Stimulated activated naive CD8-positive, alpha-beta T cell treated with anti-CD3 and anti-CD28 coated beads, Interleukin-15, Interleukin-2, amounts not matched to agents 100 U/mL and 50 U/mL, for 24 hours (primary cell): ENCODE measurements around the gene OR4C46.
"Not testable (repeated sequence)": the region's sequence is repeated elsewhere in the genome, so short reads cannot be mapped to it uniquely, and the experiment has no call there.

ENCODE experiments used
- ATAC-seq: fragments of 150-1000 bp; cut with Tn5 transposase; one replicate; pipeline ENCODE4 v1.10.0; 2021
- DNase-seq: peaks from one replicate; pipeline ENCODE4 v3.0.0; 2021

The OR4C46 gene

DNA sequence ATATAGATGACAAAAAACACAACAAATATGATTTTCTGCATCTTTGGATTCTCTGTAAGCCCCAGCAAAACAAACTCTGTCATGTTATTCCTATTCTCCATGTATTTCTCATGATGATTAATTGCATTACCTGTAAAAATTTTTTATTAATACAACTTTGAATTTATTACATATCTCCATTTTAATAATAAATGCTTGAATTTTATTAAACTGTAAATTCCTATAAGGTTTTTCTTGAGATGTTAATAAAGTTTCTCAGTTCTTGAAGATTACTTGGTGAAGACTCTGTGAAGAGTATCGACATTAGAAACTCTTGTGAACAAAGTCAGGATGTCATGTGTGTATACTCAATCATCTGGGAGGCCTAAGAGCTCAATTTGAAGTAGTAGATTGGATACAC, at the start of gene OR4C46:
Gene OR4C46, minus strand, starts transcription at position 101 of the 400 bp plus-strand sequence. Its CDS starts 0 bp downstream, at position 101.
- ATAC-seq (no peak), DNase-seq (no peak)

DNA sequence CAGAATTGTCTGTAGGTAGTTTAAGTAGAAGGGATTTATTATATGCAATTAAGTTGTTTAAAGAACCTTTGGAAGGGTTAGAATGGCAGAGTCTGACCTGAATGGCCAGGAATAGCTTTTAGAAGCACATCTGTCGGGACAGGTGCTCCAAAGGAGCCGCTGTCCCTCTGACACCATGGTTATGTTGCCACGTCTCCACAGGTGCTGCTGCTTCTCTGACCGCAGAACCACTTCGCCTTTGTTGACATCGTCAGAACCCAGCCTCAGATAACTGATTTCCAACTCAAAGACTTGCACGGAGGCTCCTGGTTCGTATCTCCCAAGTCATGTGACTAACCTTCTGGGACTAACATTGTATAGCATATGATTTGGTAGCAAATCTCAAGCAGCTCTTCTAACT, 41.8 kb upstream of the OR4C46 start:
- not testable (repeated sequence) for ATAC-seq

DNA sequence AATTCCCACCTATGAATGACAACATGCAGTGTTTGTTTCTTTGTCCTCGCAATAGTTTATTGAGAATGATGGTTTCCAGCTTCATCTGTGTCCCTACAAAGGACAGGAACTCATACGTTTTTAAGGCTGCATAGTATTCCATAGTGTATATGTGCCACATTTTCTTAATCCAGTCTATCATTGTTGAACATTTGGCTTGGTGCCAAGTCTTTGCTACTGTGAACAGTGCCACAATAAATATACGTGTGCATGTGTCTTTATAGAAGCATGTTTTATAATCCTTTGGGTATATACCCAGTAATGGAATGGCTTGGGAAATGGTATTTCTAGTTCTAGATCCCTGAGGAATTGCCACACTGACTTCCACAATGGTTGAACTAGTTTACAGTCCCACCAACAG, 42.4 kb downstream of the OR4C46 start:
- ATAC-seq, DNase-seq: not testable (repeated sequence)

More for the DNA sequence above, 41.8 kb upstream of the OR4C46 start:
- DNase-seq = not testable (repeated sequence)

DNA sequence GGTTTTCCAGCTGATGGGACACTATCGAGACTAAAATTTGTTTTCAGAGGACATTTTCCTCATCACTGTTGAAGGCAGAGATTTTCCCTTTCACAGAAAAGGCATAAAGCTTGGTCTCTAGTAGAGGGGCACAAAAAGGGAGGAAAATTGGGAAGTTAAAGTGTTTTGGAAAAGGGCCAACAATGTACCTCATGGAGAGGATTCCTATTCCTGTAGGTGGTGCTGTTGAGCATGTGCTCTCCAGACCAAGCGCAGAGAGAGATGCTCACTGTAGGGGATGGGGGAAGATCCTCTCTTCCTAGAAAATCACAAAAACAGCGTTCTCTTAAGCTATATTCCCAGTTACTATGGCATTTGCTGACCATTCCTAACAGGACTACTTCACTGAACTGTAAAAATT, 44.9 kb downstream of the OR4C46 start:
- no peak for ATAC-seq
- DNase-seq = no peak

DNA sequence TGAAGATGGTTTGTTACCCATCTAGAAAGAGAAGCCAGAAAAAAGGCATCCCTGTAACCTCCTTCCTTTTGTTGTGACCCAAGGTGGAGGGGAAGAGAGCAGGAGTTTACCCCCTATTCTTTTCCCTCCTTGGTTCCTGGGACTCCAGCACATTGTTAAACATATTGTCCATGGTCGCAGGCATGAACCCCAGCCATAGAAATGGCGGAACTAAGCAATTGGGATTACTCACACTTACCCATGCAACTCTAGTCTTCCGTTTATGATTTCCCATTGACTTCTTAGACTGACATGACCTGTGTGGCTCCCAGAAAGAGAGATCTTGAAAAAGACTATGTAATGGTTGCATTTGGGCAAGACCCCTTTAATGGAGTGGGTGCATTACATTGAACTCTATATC, 45.4 kb downstream of the OR4C46 start:
- DNase-seq = no peak
- ATAC-seq = no peak
